Suprapubic skin (tissue), 4 donors: ENCODE data around the gene AP4S1. TPM values are rescaled to one million over a fixed set of nuclear protein-coding genes. Genes with fewer than 3 reads are reported as not detected.
"Not testable (repeated sequence)": the region's sequence is repeated elsewhere in the genome, so short reads cannot be mapped to it uniquely, and the experiment has no call there.

Experiments
- DNase-seq, 2 donors: peaks; one replicate each; pipeline ENCODE4 v3.0.0-alpha.2; 2019; ENCODE audit warnings: low spot score in 2 of 2
- H3K27ac ChIP-seq: fragments of 200-600 bp; sonication (generic); one replicate; pipeline ENCODE4 v1.5.1; 2019
- H3K27me3 ChIP-seq: fragments of 200-600 bp; sonication (generic); one replicate; pipeline ENCODE4 v1.5.1; 2019
- H3K36me3 ChIP-seq: fragments of 200-600 bp; sonication (generic); one replicate; pipeline ENCODE4 v1.5.1; 2019
- H3K4me1 ChIP-seq: fragments of 200-600 bp; sonication (generic); one replicate; pipeline ENCODE4 v1.5.1; 2019
- H3K4me3 ChIP-seq: fragments of 200-600 bp; sonication (generic); one replicate; pipeline ENCODE4 v1.5.1; 2019; ENCODE audit warnings: mild to moderate bottlenecking
- H3K9me3 ChIP-seq: fragments of 200-600 bp; sonication (generic); one replicate; pipeline ENCODE4 v1.5.1; 2019
- EP300 ChIP-seq: sonication (generic); formaldehyde crosslinking; IDR thresholded peaks from one replicate; pipeline ENCODE4 v1.6.1; 2017; ENCODE audit warnings: antibody characterized with exemption
- POLR2A ChIP-seq, 2 donors: fragments of 450-650 bp; IDR thresholded peaks; one replicate each; pipeline ENCODE4 v1.6.1; 2017; ENCODE audit warnings: antibody characterized with exemption in 2 of 2, mild to moderate bottlenecking in 2 of 2, moderate library complexity in 2 of 2
- POLR2AphosphoS5 ChIP-seq, 3 donors: sonication (generic); formaldehyde crosslinking; IDR thresholded peaks; one replicate each; pipeline ENCODE4 v1.6.1; 2017; ENCODE audit warnings: antibody characterized with exemption in 3 of 3
- WGBS: methylation state at CpG from one replicate; pipeline ENCODE4 v1.1.5; 2018; 5-methylcytosine and 5-hydroxymethylcytosine counted together
- total RNA-seq, 4 donors: library from RNA; depleted of rRNA; stranded (reverse); fragments of >200 nt; gene quantifications; one replicate each; pipeline ENCODE4 v1.1.0, GENCODE V29; 2016
- TF ChIP-seq, protein P1 (sequence below), 2 donors: fragments of 200-600 bp in 1 of 2; fragments of 450-650 bp in 1 of 2; sonication (generic) in 1 of 2; IDR thresholded peaks; one replicate each; pipeline ENCODE4 v1.5.1; 2016 to 2019; ENCODE audit warnings: antibody characterized with exemption in 2 of 2, mild to moderate bottlenecking in 1 of 2, moderate library complexity in 1 of 2

AP4S1 gene
- total RNA-seq, 4 donors from 2014 or later: 4.5 to 7.4 (median 5.2) TPM

- no peak overlapping the region for H3K27ac ChIP-seq
- no peak for DNase-seq
- peaks cover 5% of the 10 kb centered on the region for H3K4me1 ChIP-seq
- TF ChIP-seq, protein P1, sequence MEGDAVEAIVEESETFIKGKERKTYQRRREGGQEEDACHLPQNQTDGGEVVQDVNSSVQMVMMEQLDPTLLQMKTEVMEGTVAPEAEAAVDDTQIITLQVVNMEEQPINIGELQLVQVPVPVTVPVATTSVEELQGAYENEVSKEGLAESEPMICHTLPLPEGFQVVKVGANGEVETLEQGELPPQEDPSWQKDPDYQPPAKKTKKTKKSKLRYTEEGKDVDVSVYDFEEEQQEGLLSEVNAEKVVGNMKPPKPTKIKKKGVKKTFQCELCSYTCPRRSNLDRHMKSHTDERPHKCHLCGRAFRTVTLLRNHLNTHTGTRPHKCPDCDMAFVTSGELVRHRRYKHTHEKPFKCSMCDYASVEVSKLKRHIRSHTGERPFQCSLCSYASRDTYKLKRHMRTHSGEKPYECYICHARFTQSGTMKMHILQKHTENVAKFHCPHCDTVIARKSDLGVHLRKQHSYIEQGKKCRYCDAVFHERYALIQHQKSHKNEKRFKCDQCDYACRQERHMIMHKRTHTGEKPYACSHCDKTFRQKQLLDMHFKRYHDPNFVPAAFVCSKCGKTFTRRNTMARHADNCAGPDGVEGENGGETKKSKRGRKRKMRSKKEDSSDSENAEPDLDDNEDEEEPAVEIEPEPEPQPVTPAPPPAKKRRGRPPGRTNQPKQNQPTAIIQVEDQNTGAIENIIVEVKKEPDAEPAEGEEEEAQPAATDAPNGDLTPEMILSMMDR (IDR thresholded peaks at IDR 0.05): no peak
- TF ChIP-seq POLR2A (IDR thresholded peaks at IDR 0.05) (no peak), POLR2AphosphoS5 (IDR thresholded peaks at IDR 0.05) (no peak), EP300 (no peak)
- no peaks in the 10 kb centered on the region for H3K9me3 ChIP-seq
- H3K36me3 ChIP-seq: no peaks in the 10 kb centered on the region
- H3K4me3 ChIP-seq: no peak overlapping the region
- H3K27me3 ChIP-seq: no peaks in the 10 kb centered on the region
- WGBS: 87% methylated on average over 1 of the region's 1 CpG
These were observed 12.3 kb downstream of the AP4S1 start for GRCh38 chr14:31037709-31038221.

- no peaks in the 10 kb centered on the region for H3K9me3 ChIP-seq
- H3K36me3 ChIP-seq: no peaks in the 10 kb centered on the region
- H3K4me3 ChIP-seq: no peak overlapping the region
- no peak for DNase-seq
- H3K27me3 ChIP-seq: no peaks in the 10 kb centered on the region
- TF ChIP-seq EP300 (no peak), POLR2AphosphoS5 (IDR thresholded peaks at IDR 0.05) (no peak), POLR2A (IDR thresholded peaks at IDR 0.05) (no peak)
- TF ChIP-seq, protein P1 (IDR thresholded peaks at IDR 0.05): no peak
- peaks cover under 1% of the 10 kb centered on the region for H3K4me1 ChIP-seq
- WGBS: 82% methylated on average over 2 of the region's 3 CpGs
- no peak overlapping the region for H3K27ac ChIP-seq
These were observed 13.2 kb downstream of the AP4S1 start for GRCh38 chr14:31038521-31039166.

DNA sequence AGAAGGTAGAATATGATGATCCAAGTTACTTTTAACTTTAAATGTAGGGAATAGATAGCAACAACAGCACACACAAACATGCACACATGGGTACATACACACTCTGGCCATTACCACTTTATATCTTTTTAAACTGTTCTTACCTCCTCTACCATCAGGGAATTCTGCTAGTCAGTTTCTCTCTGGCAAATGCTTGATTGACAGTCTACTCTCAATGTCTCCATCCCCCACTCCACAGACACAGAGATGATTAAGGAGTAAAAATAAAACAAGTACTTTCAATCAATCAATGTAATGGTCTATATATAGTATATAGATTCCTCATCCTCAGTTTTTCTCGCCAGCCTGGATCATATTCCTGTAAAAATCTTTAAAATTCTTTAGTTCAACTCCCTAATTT is 16.9 kb downstream of the AP4S1 start:
- TF ChIP-seq POLR2A (IDR thresholded peaks at IDR 0.05): no peak
- TF ChIP-seq EP300: no peak
- no peak for TF ChIP-seq POLR2AphosphoS5 (IDR thresholded peaks at IDR 0.05)
- TF ChIP-seq, protein P1 (IDR thresholded peaks at IDR 0.05): no peak
- Histone ChIP-seq H3K9me3 (no peaks in the 10 kb centered on the region), H3K36me3 (no peaks in the 10 kb centered on the region), H3K4me1 (no peaks in the 10 kb centered on the region), H3K27me3 (no peaks in the 10 kb centered on the region), H3K4me3 (no peak overlapping the region), H3K27ac (no peak overlapping the region)
- no peak for DNase-seq
- WGBS: 89% methylated on average over 1 of the region's 1 CpG

DNA sequence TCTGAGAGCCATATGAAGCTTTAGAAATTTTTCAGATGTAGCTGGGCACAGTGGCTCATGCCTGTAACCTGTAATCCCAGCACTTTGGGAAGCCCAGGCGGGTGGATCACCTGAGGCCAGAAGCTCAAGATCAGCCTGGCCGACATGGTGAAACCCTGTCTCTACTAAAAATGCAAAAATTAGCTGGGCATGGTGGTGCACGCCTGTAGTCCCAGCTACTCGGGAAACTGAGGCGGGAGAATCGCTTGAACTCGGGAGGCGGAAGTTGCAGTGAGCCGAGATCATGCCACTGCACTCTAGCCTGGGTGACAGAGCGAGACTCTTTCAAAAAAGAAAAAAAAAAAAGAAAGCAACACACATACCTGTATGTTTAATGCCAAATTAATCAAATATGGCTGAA is 17.4 kb downstream of the AP4S1 start:
- 73% methylated on average over 10 of the region's 10 CpGs for WGBS
- not testable (repeated sequence) for H3K36me3 ChIP-seq, H3K27ac ChIP-seq, H3K4me3 ChIP-seq, H3K4me1 ChIP-seq, DNase-seq, H3K9me3 ChIP-seq, H3K27me3 ChIP-seq

GRCh38 chr14:31043379-31043778 is 17.9 kb downstream of the AP4S1 start:
- TF ChIP-seq, protein P1 (IDR thresholded peaks at IDR 0.05): no peak
- TF ChIP-seq EP300: no peak
- no peak for TF ChIP-seq POLR2A (IDR thresholded peaks at IDR 0.05)
- no peak for TF ChIP-seq POLR2AphosphoS5 (IDR thresholded peaks at IDR 0.05)
- Histone ChIP-seq H3K4me1 (no peaks in the 10 kb centered on the region), H3K27me3 (no peaks in the 10 kb centered on the region), H3K36me3 (no peaks in the 10 kb centered on the region), H3K4me3 (no peak overlapping the region), H3K9me3 (no peaks in the 10 kb centered on the region), H3K27ac (no peak overlapping the region)
- no peak for DNase-seq
- WGBS: 57% methylated on average over 3 of the region's 3 CpGs
